ENCODE data around the gene TACC2. TPM values are rescaled to one million over a fixed set of nuclear protein-coding genes. Genes with fewer than 3 reads are reported as not detected.

The TACC2 gene
- polyA plus RNA-seq, 3 donors from 2014 or later = not detected

- Mint-ChIP-seq H3K27ac (no peak overlapping the region), H3K4me1 (no peaks in the 10 kb centered on the region), H3K4me3 (no peak overlapping the region), H3K36me3 (no peaks in the 10 kb centered on the region), H3K9me3 (no peaks in the 10 kb centered on the region), H3K27me3 (ENCODE audit: low read depth in 3 of 3) (peaks cover 0 to 9% (median 2%) of the 10 kb centered on the region in 3 donors)
- no peak for DNase-seq
These were observed 138.0 kb downstream of the TACC2 start for GRCh38 chr10:122126763-122127659.

DNA sequence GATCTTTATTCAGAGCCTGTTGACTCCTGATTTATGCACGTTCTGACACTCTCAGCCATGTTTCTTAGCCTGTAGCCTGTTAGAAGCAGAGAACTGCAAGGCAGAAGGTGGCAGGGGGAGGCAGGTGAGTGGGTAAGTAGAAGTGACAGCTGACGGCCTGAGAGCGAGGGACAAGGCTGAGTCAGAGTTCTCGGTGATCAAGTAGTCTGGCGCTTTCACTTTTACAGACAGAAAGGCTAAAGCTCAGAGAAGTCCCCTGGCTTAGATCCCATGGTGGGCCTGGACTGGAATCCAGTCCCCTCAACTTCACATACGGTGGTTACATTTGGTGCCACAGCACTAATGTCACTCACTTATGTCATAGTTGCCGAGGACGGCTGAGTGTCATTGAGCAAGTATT, 139.0 kb downstream of the TACC2 start:
- peaks cover 0 to 9% (median 2%) of the 10 kb centered on the region in 3 donors for H3K27me3 Mint-ChIP-seq (ENCODE audit: low read depth in 3 of 3)

DNA sequence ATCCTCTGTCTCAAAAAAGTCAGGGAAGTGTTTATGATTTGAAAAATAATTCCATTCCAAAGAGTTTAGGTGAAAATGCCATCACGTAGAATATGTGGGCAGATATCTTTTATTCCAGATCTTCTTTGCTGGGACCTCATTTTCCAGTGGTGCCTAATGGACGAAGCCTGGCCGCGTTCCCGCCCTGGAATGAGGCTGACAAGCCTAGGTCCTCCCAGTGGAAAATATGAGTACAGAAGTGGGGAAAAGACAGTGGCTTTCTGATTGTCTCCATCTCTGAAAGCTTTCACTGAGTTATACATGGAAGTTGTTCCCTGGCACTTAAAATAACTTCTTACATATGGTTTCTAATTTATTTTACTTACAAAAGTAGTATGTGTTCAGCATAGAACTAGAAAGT, 139.4 kb downstream of the TACC2 start:
- Mint-ChIP-seq H3K9me3 (no peaks in the 10 kb centered on the region), H3K27ac (no peak overlapping the region), H3K4me3 (no peak overlapping the region), H3K4me1 (no peaks in the 10 kb centered on the region), H3K27me3 (ENCODE audit: low read depth in 3 of 3) (peaks cover 0 to 9% (median 2%) of the 10 kb centered on the region in 3 donors), H3K36me3 (no peaks in the 10 kb centered on the region)
- no peak for DNase-seq

More for the DNA sequence above, 139.0 kb downstream of the TACC2 start:
- Mint-ChIP-seq H3K36me3 (no peaks in the 10 kb centered on the region), H3K4me1 (no peaks in the 10 kb centered on the region), H3K9me3 (no peaks in the 10 kb centered on the region), H3K27ac (no peak overlapping the region), H3K4me3 (no peak overlapping the region)
- DNase-seq = no peak

- no peaks in the 10 kb centered on the region for H3K36me3 Mint-ChIP-seq
- no peak overlapping the region for H3K27ac Mint-ChIP-seq
- H3K4me3 Mint-ChIP-seq = no peak overlapping the region
- H3K9me3 Mint-ChIP-seq = no peaks in the 10 kb centered on the region
- peaks cover 1 to 9% (median 2%) of the 10 kb centered on the region in 3 donors for H3K27me3 Mint-ChIP-seq (ENCODE audit: low read depth in 3 of 3)
- no peaks in the 10 kb centered on the region for H3K4me1 Mint-ChIP-seq
- no peak for DNase-seq
These were observed 141.6 kb downstream of the TACC2 start for GRCh38 chr10:122130474-122131110.

- Mint-ChIP-seq H3K4me3 (no peak overlapping the region), H3K4me1 (no peaks in the 10 kb centered on the region), H3K27ac (no peak overlapping the region), H3K36me3 (no peaks in the 10 kb centered on the region), H3K27me3 (ENCODE audit: low read depth in 3 of 3) (peaks cover 2% of the 10 kb centered on the region in 3 donors), H3K9me3 (no peaks in the 10 kb centered on the region)
- DNase-seq = no peak
These were observed 143.4 kb downstream of the TACC2 start for GRCh38 chr10:122132331-122132755.

GRCh38 chr10:122132882-122133565, 144.1 kb downstream of the TACC2 start:
- Mint-ChIP-seq H3K4me1 (no peaks in the 10 kb centered on the region), H3K27ac (no peak overlapping the region), H3K27me3 (ENCODE audit: low read depth in 3 of 3) (peaks cover 2% of the 10 kb centered on the region in 3 donors), H3K9me3 (no peaks in the 10 kb centered on the region), H3K36me3 (no peaks in the 10 kb centered on the region), H3K4me3 (no peak overlapping the region)
- DNase-seq = no peak

- DNase-seq = no peak
- peaks cover 0 to 2% (median under 1%) of the 10 kb centered on the region in 3 donors for H3K27me3 Mint-ChIP-seq (ENCODE audit: low read depth in 3 of 3)
- H3K4me1 Mint-ChIP-seq = no peaks in the 10 kb centered on the region
- no peaks in the 10 kb centered on the region for H3K9me3 Mint-ChIP-seq
- H3K4me3 Mint-ChIP-seq = no peak overlapping the region
- H3K27ac Mint-ChIP-seq = no peak overlapping the region
- H3K36me3 Mint-ChIP-seq = no peaks in the 10 kb centered on the region
These were observed 146.5 kb downstream of the TACC2 start for GRCh38 chr10:122135251-122136025.

GRCh38 chr10:122138831-122139625, 150.1 kb downstream of the TACC2 start:
- H3K4me3 Mint-ChIP-seq = no peak overlapping the region
- H3K36me3 Mint-ChIP-seq = no peaks in the 10 kb centered on the region
- peaks cover 0 to 7% (median 2%) of the 10 kb centered on the region in 3 donors for H3K27me3 Mint-ChIP-seq (ENCODE audit: low read depth in 3 of 3)
- peaks cover 0 to 1% of the 10 kb centered on the region in 2 donors for H3K4me1 Mint-ChIP-seq
- H3K27ac Mint-ChIP-seq = no peak overlapping the region
- no peaks in the 10 kb centered on the region for H3K9me3 Mint-ChIP-seq
- DNase-seq = no peak

GRCh38 chr10:122139627-122140170, 150.7 kb downstream of the TACC2 start:
- H3K4me1 Mint-ChIP-seq = peaks cover 0 to 1% of the 10 kb centered on the region in 2 donors
- H3K4me3 Mint-ChIP-seq = no peak overlapping the region
- no peak for DNase-seq
- H3K27ac Mint-ChIP-seq = no peak overlapping the region
- no peaks in the 10 kb centered on the region for H3K36me3 Mint-ChIP-seq
- no peaks in the 10 kb centered on the region for H3K9me3 Mint-ChIP-seq
- H3K27me3 Mint-ChIP-seq (ENCODE audit: low read depth in 3 of 3) = peaks cover 0 to 7% (median 2%) of the 10 kb centered on the region in 3 donors

DNA sequence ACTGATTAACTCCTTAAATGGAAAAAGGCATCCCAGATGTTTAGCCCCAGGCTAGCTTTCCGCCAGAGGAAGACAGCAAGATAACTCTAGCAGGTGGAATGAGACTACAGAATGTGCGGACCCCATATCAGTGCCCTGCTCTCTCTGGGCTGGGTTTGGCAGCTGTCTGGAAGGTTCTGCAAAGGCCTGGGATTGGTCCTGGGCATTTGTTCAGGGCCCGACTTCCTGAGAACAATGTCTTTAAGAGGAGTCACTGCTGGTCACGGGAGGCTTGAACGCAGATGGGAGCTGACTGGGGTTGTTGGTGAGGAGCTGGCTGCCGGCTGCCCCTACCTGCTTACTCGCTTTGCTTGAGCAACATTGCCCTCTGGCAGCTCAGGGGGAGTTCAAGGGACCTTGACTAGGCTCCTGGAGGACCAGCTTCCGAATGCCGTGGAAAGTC, 151.5 kb downstream of the TACC2 start:
- no peak for DNase-seq
- Mint-ChIP-seq H3K9me3 (no peaks in the 10 kb centered on the region), H3K27ac (no peak overlapping the region), H3K27me3 (ENCODE audit: low read depth in 3 of 3) (peaks cover 0 to 8% (median 2%) of the 10 kb centered on the region in 3 donors), H3K4me1 (peaks cover 0 to 1% of the 10 kb centered on the region in 2 donors), H3K36me3 (no peaks in the 10 kb centered on the region), H3K4me3 (no peak overlapping the region)

DNA sequence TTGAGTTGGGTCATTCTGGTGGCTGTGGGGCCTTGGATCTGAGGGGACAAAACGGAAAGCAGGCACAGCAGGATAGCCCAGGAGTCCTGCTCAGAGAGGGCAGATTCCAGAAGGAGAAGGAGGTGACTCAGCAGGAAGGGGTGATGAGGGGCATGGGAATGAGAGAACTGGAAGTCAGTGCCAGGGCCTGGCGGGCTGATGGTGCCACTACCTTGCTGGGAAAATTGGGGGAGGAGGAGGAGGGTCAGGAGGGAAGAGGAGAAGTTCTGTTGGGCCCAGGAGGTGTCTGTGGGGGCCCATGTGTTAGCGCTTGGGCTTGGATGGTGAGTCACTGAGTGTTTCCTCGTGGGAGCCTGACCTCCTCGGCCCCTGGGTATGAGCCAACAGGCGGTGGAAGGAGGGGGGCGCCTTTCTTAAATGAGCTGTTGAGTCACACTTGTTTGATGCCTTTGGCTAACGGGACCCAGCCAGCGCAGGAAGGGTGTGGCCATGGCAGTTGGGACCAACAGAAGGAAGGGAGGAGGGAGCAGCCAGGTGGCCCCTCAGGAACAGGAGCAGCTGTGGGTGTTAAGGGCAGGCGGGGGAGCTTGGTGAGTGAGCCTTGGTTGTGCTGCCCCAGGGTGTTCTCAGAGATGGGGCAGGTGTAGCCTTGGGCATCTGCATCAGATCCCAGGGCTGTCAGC, 152.1 kb downstream of the TACC2 start:
- peaks cover 0 to 1% of the 10 kb centered on the region in 2 donors for H3K4me1 Mint-ChIP-seq
- H3K27ac Mint-ChIP-seq = no peak overlapping the region
- no peak overlapping the region for H3K4me3 Mint-ChIP-seq
- DNase-seq = no peak
- no peaks in the 10 kb centered on the region for H3K36me3 Mint-ChIP-seq
- H3K9me3 Mint-ChIP-seq = no peaks in the 10 kb centered on the region
- H3K27me3 Mint-ChIP-seq (ENCODE audit: low read depth in 3 of 3) = peaks cover 0 to 9% (median 2%) of the 10 kb centered on the region in 3 donors

Measured in immature natural killer cell (primary cell).